K562 (cell line): ENCODE data around the gene WFIKKN1. TPM values are rescaled to one million over a fixed set of nuclear protein-coding genes. Genes with fewer than 3 reads are reported as not detected.

ENCODE experiments used
- FOS ChIP-seq: IDR thresholded peaks from 3 replicates; pipeline ENCODE4 v1.6.1; 2011; ENCODE audit not compliant: insufficient read length; ENCODE audit errors: extremely low read depth
- HNRNPL ChIP-seq: fragments of 200-400 bp; formaldehyde crosslinking; IDR thresholded peaks from 2 replicates; pipeline ENCODE4 v1.6.1; 2017; ENCODE audit warnings: low read depth, mild to moderate bottlenecking, low read length
- ILF3 ChIP-seq: fragments of 450-650 bp; IDR thresholded peaks from 2 replicates; pipeline ENCODE4 v1.6.1; 2018; ENCODE audit warnings: antibody characterized with exemption, mild to moderate bottlenecking, moderate library complexity, borderline replicate concordance
- KAT8 ChIP-seq: fragments of 450-650 bp; IDR thresholded peaks from 2 replicates; pipeline ENCODE4 v1.6.1; 2016; ENCODE audit warnings: low read depth, mild to moderate bottlenecking
- NCOA4 ChIP-seq: fragments of 450-650 bp; IDR thresholded peaks from 2 replicates; pipeline ENCODE4 v1.6.1; 2018; ENCODE audit warnings: mild to moderate bottlenecking; ENCODE audit not compliant: partially characterized antibody
- NR3C1 ChIP-seq: sonication (generic); formaldehyde crosslinking; IDR thresholded peaks from 2 replicates; pipeline ENCODE4 v1.8.1; 2022; ENCODE audit warnings: missing genetic modification reagents
- PCBP1 ChIP-seq: fragments of 200-400 bp; formaldehyde crosslinking; IDR thresholded peaks from 2 replicates; pipeline ENCODE4 v1.6.1; 2018; ENCODE audit warnings: mild to moderate bottlenecking, low read depth, low read length; ENCODE audit not compliant: poor library complexity, severe bottlenecking
- PPARD ChIP-seq: fragments of 250-450 bp; sonication (Bioruptor Pico); IDR thresholded peaks from 2 replicates; pipeline ENCODE4 v1.8.0; 2022; ENCODE audit warnings: inconsistent platforms, mild to moderate bottlenecking, moderate library complexity
- PURB ChIP-seq: sonication (generic); formaldehyde crosslinking; IDR thresholded peaks from 2 replicates; pipeline ENCODE4 v1.9.0; 2021; ENCODE audit warnings: low read depth, mild to moderate bottlenecking, missing genetic modification reagents
- SRSF7 ChIP-seq: fragments of 200-400 bp; formaldehyde crosslinking; optimal IDR thresholded peaks from 2 replicates; pipeline ENCODE3; 2017; ENCODE audit warnings: mild to moderate bottlenecking, low read depth, low read length
- ZEB2 ChIP-seq: fragments of 450-650 bp; IDR thresholded peaks from 2 replicates; pipeline ENCODE4 v1.6.1; 2016
- ZFP30 ChIP-seq: fragments of 250-450 bp; sonication (Bioruptor Pico); IDR thresholded peaks from 2 replicates; pipeline ENCODE4 v1.8.0; 2022; ENCODE audit warnings: moderate library complexity, mild to moderate bottlenecking, inconsistent platforms, borderline replicate concordance
- ZNF436 ChIP-seq: fragments of 250-450, 450-650 bp; sonication (Bioruptor Pico); formaldehyde crosslinking; IDR thresholded peaks from 2 replicates; pipeline ENCODE4 v1.7.0; 2020; ENCODE audit warnings: mild to moderate bottlenecking
- polyA plus RNA-seq, 8 experiments: library from polyadenylated mRNA; depleted of rRNA in 4 of 8; stranded (reverse) in 5 of 8; unstranded in 3 of 8; fragments of >200 nt; fragmentation: Nextera tagmentation in 2 of 8; fragmentation: Illumina TruSeq in 1 of 8; extraction: Ambion mirVana in 2 of 8; extraction: Trizol in 1 of 8; gene quantifications; 2 replicates each; pipeline versions ENCODE4 v1.2.1 to v1.2.3, GENCODE V29; 2011 to 2014; ENCODE audit warnings: inconsistent platforms in 1 of 8, missing spikeins in 1 of 8
- total RNA-seq, 7 experiments: library from RNA; depleted of rRNA in 6 of 7; stranded (reverse); fragments of >200 nt in 6 of 7; fragmentation: Illumina TruSeq in 2 of 7; extraction: Trizol in 2 of 7; gene quantifications; 2 replicates each; pipeline versions ENCODE4 v1.2.1 to v1.2.3, GENCODE V29; 2011 to 2021; ENCODE audit warnings: low replicate concordance in 1 of 7
- TF ChIP-seq, protein P1 (sequence below): fragments of 200-800 bp; sonication (Bioruptor generic); IDR thresholded peaks from 2 replicates; pipeline ENCODE4 v1.6.1; 2017; ENCODE audit warnings: missing genetic modification characterization, missing compliant biosample characterization
- TF ChIP-seq, protein P2 (sequence below): fragments of 450-650 bp; conservative IDR thresholded peaks from 2 replicates; pipeline ENCODE4 v1.6.1; 2016; ENCODE audit warnings: missing genetic modification characterization, low read depth, mild to moderate bottlenecking, control low read depth, missing compliant biosample characterization
- TF ChIP-seq, protein P3 (sequence below), 2 experiments: fragments of 150-350 bp in 1 of 2; IDR thresholded peaks; 2 replicates each; pipeline ENCODE4 v1.6.1; 2012 to 2016; ENCODE audit warnings: low read depth in 2 of 2, low read length in 2 of 2, mild to moderate bottlenecking in 1 of 2, moderate library complexity in 1 of 2

The WFIKKN1 gene
- total and polyA plus RNA-seq, 9 of the 15 experiments (the other 6 are each of a cell fraction or from before 2014, with no cell fraction given) = 0.14 to 1.1 (median 0.50) TPM; not detected in 4

DNA sequence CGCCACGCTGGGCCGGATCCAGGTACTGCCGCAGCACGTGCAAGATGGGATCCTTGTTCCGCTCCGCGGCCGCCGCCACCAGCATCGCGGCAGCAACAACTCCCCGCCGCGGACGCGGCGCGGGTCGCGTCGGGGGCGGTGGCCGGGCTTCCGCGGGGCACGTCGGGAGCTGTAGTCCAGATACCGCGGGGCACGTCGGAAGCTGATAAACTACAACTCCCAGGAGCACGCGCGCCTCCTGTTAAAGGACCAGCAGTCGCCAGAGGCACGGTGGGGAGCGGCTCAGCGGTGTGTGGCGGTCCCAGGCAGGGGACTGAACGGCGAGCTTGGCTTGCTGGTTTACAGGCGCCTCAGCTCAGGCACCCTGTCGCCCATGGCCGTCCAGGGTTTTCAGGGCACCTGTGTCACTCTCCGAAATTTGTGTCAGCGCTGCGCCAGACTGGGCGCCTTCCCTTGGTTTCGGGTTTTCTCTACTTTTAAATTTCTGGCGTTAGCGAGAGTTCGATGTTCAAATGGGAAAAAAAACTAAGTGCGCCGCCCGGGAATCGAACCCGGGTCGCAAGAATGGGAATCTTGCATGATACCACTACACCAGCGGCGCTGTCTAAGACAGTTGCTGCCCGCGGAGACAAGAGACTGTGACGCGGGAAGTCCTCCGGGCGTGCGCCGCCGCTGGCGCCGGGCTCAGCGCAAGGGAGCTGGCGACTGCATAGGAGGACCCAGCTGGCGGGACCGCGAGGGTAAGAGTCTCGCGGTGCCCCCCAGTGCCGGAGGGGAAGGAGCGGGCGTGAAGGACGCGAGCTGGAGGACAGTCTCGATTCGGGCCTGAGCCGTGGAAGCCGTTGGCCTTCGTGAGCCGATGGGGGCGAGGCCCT lies 5.7 kb downstream of the WFIKKN1 start, which contains the start of gene METTL26 (continued):
- no peak for TF ChIP-seq PURB (CRISPR knock-in tag)
- TF ChIP-seq PCBP1 = no peak
- TF ChIP-seq, protein P1, sequence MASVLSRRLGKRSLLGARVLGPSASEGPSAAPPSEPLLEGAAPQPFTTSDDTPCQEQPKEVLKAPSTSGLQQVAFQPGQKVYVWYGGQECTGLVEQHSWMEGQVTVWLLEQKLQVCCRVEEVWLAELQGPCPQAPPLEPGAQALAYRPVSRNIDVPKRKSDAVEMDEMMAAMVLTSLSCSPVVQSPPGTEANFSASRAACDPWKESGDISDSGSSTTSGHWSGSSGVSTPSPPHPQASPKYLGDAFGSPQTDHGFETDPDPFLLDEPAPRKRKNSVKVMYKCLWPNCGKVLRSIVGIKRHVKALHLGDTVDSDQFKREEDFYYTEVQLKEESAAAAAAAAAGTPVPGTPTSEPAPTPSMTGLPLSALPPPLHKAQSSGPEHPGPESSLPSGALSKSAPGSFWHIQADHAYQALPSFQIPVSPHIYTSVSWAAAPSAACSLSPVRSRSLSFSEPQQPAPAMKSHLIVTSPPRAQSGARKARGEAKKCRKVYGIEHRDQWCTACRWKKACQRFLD (CRISPR knock-in tag) = no peak; the same call in 1 of the 2 replicates
- no peak for TF ChIP-seq FOS
- TF ChIP-seq ZFP30 (CRISPR knock-in tag) = no peak
- TF ChIP-seq NCOA4 = no peak
- no peak for TF ChIP-seq NR3C1 (CRISPR knock-in tag)
- peak; percentile 69; the same call in 1 of the 2 replicates for TF ChIP-seq HNRNPL
- TF ChIP-seq ILF3 = peak; percentile 75; the same call in 1 of the 2 replicates
- no peak for TF ChIP-seq ZNF436
- peak; percentile 48; the same call in 1 of the 2 replicates for TF ChIP-seq ZEB2
- TF ChIP-seq, protein P2, sequence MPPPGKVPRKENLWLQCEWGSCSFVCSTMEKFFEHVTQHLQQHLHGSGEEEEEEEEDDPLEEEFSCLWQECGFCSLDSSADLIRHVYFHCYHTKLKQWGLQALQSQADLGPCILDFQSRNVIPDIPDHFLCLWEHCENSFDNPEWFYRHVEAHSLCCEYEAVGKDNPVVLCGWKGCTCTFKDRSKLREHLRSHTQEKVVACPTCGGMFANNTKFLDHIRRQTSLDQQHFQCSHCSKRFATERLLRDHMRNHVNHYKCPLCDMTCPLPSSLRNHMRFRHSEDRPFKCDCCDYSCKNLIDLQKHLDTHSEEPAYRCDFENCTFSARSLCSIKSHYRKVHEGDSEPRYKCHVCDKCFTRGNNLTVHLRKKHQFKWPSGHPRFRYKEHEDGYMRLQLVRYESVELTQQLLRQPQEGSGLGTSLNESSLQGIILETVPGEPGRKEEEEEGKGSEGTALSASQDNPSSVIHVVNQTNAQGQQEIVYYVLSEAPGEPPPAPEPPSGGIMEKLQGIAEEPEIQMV (tag) = peak; percentile 65
- TF ChIP-seq, protein P3, sequence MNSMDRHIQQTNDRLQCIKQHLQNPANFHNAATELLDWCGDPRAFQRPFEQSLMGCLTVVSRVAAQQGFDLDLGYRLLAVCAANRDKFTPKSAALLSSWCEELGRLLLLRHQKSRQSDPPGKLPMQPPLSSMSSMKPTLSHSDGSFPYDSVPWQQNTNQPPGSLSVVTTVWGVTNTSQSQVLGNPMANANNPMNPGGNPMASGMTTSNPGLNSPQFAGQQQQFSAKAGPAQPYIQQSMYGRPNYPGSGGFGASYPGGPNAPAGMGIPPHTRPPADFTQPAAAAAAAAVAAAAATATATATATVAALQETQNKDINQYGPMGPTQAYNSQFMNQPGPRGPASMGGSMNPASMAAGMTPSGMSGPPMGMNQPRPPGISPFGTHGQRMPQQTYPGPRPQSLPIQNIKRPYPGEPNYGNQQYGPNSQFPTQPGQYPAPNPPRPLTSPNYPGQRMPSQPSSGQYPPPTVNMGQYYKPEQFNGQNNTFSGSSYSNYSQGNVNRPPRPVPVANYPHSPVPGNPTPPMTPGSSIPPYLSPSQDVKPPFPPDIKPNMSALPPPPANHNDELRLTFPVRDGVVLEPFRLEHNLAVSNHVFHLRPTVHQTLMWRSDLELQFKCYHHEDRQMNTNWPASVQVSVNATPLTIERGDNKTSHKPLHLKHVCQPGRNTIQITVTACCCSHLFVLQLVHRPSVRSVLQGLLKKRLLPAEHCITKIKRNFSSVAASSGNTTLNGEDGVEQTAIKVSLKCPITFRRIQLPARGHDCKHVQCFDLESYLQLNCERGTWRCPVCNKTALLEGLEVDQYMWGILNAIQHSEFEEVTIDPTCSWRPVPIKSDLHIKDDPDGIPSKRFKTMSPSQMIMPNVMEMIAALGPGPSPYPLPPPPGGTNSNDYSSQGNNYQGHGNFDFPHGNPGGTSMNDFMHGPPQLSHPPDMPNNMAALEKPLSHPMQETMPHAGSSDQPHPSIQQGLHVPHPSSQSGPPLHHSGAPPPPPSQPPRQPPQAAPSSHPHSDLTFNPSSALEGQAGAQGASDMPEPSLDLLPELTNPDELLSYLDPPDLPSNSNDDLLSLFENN (IDR thresholded peaks at IDR 0.05; ENCODE audit: low read depth in 2 of 2, low read length in 2 of 2) = no peak
- TF ChIP-seq KAT8 = no peak
- no peak for TF ChIP-seq PPARD (CRISPR knock-in tag)
- no peak for TF ChIP-seq SRSF7
